Adrenal gland (tissue), 12 donors: ENCODE measurements around the gene NFILZ. TPM values are rescaled to one million over a fixed set of nuclear protein-coding genes. Genes with fewer than 3 reads are reported as not detected.
A peak's percentile ranks its signal among the peaks of the same experiment; 100 is the strongest.

Source experiments
- DNase-seq, 7 donors: peaks; one replicate each; pipeline ENCODE4 v3.0.0-alpha.2; 2019 to 2020
- H3K27ac ChIP-seq, 5 donors: fragments of 200-600 bp; sonication (generic) in 4 of 5; 1 replicate in 3 of 5; 2 replicates in 2 of 5; pipeline versions ENCODE4 v1.5.1 to v1.8.0; 2016 to 2020; ENCODE audit warnings: mild to moderate bottlenecking in 1 of 5
- H3K27me3 ChIP-seq: fragments of 200-600 bp; 2 replicates; pipeline ENCODE4 v1.8.0; 2021
- H3K36me3 ChIP-seq, 2 donors: fragments of 200-600 bp; replicated peaks in 1 of 2; 1 replicate in 1 of 2; 2 replicates in 1 of 2; pipeline versions ENCODE4 v1.5.1 to v1.8.0; 2018 to 2022
- H3K4me1 ChIP-seq, 2 donors: fragments of 200-600 bp; replicated peaks in 1 of 2; 1 replicate in 1 of 2; 2 replicates in 1 of 2; pipeline versions ENCODE4 v1.5.1 to v1.8.0; 2018 to 2021
- H3K4me3 ChIP-seq, 4 donors: fragments of 200-600 bp; sonication (generic) in 3 of 4; one replicate each; pipeline ENCODE4 v1.5.1; 2016 to 2018
- H3K9me3 ChIP-seq, 3 donors: fragments of 200-600 bp; sonication (generic) in 1 of 3; replicated peaks in 1 of 3; 1 replicate in 2 of 3; 2 replicates in 1 of 3; pipeline versions ENCODE4 v1.5.1 to v1.8.0; 2016 to 2021
- POLR2A ChIP-seq, 2 donors: fragments of 450-650 bp; IDR thresholded peaks; one replicate each; pipeline ENCODE4 v1.6.1; 2017; ENCODE audit warnings: antibody characterized with exemption in 2 of 2, mild to moderate bottlenecking in 2 of 2, moderate library complexity in 1 of 2
- whole genome bisulfite sequencing, 4 donors: extraction: QIAGEN DNeasy Blood & Tissue Kit in 2 of 4; methylation state at CpG; one replicate each; pipeline versions ENCODE4 v1.1.5 to v1.1.7; 2013 to 2017; 5-methylcytosine and 5-hydroxymethylcytosine counted together
- intact Hi-C, 2 donors: fragments of 100-400 bp; cut with DNase I; formaldehyde crosslinking; loops; one replicate each; pipeline versions ENCODE4 v1.14.1 to v1.15.0; 2022 to 2023
- polyA plus RNA-seq, 3 donors: library from polyadenylated mRNA; stranded (reverse); fragments of 200-250 nt in 2 of 3; fragments of 350-450 nt in 1 of 3; fragmentation: Illumina TruSeq in 1 of 3; extraction: RNeasy Lipid Tissue Mini Kit (QIAGEN cat#74804) in 1 of 3; gene quantifications; one replicate each; pipeline ENCODE4 v1.2.3, GENCODE V29; 2013 to 2014
- total RNA-seq, 9 donors: library from RNA; depleted of rRNA in 4 of 9; stranded (reverse); fragments of >200 nt in 4 of 9; fragments of 120-200 nt in 1 of 9; fragmentation: NEBNext Ultra II Directional in 1 of 9; extraction: Animal tissue kit (Norgen Biotek cat#: 25700) in 1 of 9; gene quantifications; one replicate each; pipeline versions ENCODE4 v1.1.0 to v1.2.4, GENCODE V29; 2013 to 2023
- TF ChIP-seq, protein P1 (sequence below), 6 experiments: fragments of 450-650 bp in 4 of 6; fragments of 200-600 bp in 2 of 6; sonication (generic) in 1 of 6; IDR thresholded peaks; 1 replicate in 5 of 6; 2 replicates in 1 of 6; pipeline versions ENCODE4 v1.5.1 to v1.8.0; 2016 to 2021; ENCODE audit warnings: antibody characterized with exemption in 6 of 6, mild to moderate bottlenecking in 2 of 6, moderate library complexity in 1 of 6
- donor health status: healthy with polysubstance abuse.
- donor health status: Bipolar disorder and iron deficiency.
- donor health status: DM: yes; HTN: yes; CAD: no.
- donor health status: DM: no; HTN: no; CAD: no.
- donor health status: DM: no; HTN: no; CAD: no.
- donor health status: DM: yes; HTN: yes; CAD: no.

The NFILZ gene
- total and polyA plus RNA-seq, 12 donors = not detected

DNA sequence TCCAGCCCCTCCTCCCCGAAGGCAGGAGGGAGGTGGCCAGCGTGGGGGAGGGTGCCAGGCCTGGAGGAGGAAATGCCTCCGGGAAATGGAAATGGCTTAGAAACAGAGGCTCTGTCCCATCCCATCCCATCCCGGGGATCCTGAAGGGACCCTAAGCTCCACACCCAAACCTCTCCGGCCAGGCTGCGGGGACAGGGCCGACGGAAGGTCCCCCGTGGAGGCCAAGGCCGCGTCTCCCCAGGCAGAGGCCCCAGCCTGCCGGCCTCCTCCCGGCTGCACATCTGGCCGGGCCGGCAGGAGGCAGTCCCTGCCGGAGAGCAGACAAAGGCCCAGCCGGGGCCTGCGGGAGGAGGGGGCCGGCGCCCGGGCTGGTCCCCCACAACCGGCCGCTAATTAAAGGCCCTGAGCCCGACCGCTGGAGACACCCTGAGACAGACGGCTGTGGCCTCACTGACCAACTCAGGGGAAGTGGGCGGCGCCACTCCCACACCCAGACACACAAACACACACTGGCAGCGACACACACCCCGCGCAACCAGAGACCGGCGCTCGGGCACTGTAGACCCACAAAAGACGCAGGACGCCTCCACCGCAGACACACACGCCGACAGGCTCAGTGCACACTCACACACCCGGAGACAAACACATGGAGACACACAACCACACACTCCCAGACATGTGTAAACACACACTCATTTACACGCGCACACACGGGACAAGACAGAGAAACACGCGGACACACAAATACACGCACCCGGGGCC is 21.0 kb upstream of the NFILZ start:
- intact Hi-C loops = no loop called here
- no peaks in the 10 kb centered on the region for H3K9me3 ChIP-seq
- DNase-seq = peak; percentile 64 to 78 (median 73)
- TF ChIP-seq, protein P1, sequence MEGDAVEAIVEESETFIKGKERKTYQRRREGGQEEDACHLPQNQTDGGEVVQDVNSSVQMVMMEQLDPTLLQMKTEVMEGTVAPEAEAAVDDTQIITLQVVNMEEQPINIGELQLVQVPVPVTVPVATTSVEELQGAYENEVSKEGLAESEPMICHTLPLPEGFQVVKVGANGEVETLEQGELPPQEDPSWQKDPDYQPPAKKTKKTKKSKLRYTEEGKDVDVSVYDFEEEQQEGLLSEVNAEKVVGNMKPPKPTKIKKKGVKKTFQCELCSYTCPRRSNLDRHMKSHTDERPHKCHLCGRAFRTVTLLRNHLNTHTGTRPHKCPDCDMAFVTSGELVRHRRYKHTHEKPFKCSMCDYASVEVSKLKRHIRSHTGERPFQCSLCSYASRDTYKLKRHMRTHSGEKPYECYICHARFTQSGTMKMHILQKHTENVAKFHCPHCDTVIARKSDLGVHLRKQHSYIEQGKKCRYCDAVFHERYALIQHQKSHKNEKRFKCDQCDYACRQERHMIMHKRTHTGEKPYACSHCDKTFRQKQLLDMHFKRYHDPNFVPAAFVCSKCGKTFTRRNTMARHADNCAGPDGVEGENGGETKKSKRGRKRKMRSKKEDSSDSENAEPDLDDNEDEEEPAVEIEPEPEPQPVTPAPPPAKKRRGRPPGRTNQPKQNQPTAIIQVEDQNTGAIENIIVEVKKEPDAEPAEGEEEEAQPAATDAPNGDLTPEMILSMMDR (IDR thresholded peaks at IDR 0.05) = peak in 4 of 6 experiments; percentile 8 to 45 (median 32)
- peak; percentile 31 to 72 for TF ChIP-seq POLR2A (IDR thresholded peaks at IDR 0.05)
- H3K36me3 ChIP-seq = peaks cover 0 to 5% of the 10 kb centered on the region in 2 donors
- peak overlapping the region; percentile 44 to 85 (median 77) for H3K27ac ChIP-seq
- no peaks in the 10 kb centered on the region for H3K27me3 ChIP-seq
- peaks cover 17 to 21% of the 10 kb centered on the region in 2 donors for H3K4me1 ChIP-seq
- peak overlapping the region; percentile 13 to 81 (median 55) for H3K4me3 ChIP-seq
- 3 to 18% (median 4%) methylated on average over 8 to 47 of the region's 47 CpGs for WGBS, 4 donors

DNA sequence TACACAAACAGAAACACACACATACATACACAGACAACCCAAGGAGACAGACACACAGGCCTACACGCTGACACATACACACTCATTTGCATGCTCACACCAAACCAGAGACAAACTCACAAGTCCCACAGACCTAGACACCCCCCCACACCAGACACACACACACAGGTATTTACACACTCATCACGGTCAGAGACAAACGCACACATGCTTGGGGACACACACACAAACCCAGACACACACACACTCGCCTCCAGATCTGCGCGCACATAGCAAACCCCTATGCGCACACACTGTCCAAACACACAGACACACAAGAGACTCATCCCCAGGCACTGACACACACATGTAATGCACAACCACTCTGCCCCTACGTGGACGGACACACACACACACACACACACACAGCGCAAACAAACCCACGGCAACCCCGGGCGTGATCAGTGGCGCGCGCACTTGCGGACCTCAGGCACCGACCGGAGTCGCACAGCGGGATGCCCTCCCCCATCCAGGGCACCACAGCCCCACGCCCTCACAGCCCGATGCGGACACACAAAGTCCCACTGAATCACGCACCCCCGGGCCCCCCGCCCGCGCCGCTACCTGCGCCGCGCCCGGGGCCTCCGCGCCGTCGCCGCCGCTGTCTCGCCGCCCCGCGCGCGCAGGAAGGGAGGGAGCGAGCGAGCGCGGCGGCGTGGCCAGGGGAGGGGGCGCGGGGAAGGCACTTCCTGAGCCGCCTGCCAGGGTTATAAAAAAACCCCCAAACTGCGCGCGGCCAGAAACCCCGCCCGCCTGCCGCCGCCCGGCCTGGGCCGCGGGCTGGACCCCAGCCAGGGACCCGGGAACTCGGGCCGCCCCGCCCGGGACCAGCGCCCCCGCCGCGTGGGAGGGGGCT is 20.1 kb upstream of the NFILZ start, which contains the start of gene ADAMTS10:
Gene ADAMTS10 (minus strand): TSS at position 675 of the 895 bp plus-strand sequence. CDS start 5,005 bp downstream, outside the sequence.
- H3K4me1 ChIP-seq = peaks cover 17 to 21% of the 10 kb centered on the region in 2 donors
- peak within 1 kb of the TSS; percentile 44 to 85 (median 77) for H3K27ac ChIP-seq
- H3K9me3 ChIP-seq = no peaks in the 10 kb centered on the region
- DNase-seq = peak; percentile 47 to 65 (median 60)
- 0 to 3% (median 1%) methylated on average over 5 to 74 of the region's 74 CpGs for WGBS, 4 donors
- intact Hi-C loops = no loop called here
- no peaks in the 10 kb centered on the region for H3K36me3 ChIP-seq
- H3K27me3 ChIP-seq = no peaks in the 10 kb centered on the region
- peak within 1 kb of the TSS; percentile 13 to 81 (median 55) for H3K4me3 ChIP-seq
- TF ChIP-seq POLR2A (IDR thresholded peaks at IDR 0.05) = peak in 1 of 2 donors; percentile 36
- TF ChIP-seq, protein P1 (IDR thresholded peaks at IDR 0.05) = no peak

GRCh38 chr19:8610936-8611300 is 19.5 kb upstream of the NFILZ start:
- peak overlapping the region in 3 of 5 donors; percentile 38 to 85 (median 77) for H3K27ac ChIP-seq
- H3K9me3 ChIP-seq = no peaks in the 10 kb centered on the region
- H3K36me3 ChIP-seq = no peaks in the 10 kb centered on the region
- peak overlapping the region in 2 of 4 donors; percentile 54 to 81 for H3K4me3 ChIP-seq
- H3K27me3 ChIP-seq = no peaks in the 10 kb centered on the region
- intact Hi-C loops = no loop called here
- TF ChIP-seq, protein P1 (IDR thresholded peaks at IDR 0.05) = no peak
- no peak for TF ChIP-seq POLR2A (IDR thresholded peaks at IDR 0.05)
- WGBS, 4 donors = 3 to 4% methylated on average over 9 of the region's 9 CpGs; no CpG with 5 or more reads in 2 of the 4 donors
- DNase-seq = no peak
- peaks cover 17 to 21% of the 10 kb centered on the region in 2 donors for H3K4me1 ChIP-seq

GRCh38 chr19:8611391-8611876 is 19.0 kb upstream of the NFILZ start:
- peaks cover 17 to 21% of the 10 kb centered on the region in 2 donors for H3K4me1 ChIP-seq
- no peak overlapping the region for H3K4me3 ChIP-seq
- peak overlapping the region in 3 of 5 donors; percentile 4 to 72 (median 52) for H3K27ac ChIP-seq
- H3K9me3 ChIP-seq = no peaks in the 10 kb centered on the region
- 26 to 48% (median 33%) methylated on average over 6 to 18 of the region's 18 CpGs for WGBS, 4 donors
- H3K27me3 ChIP-seq = no peaks in the 10 kb centered on the region
- intact Hi-C loops = no loop called here
- no peaks in the 10 kb centered on the region for H3K36me3 ChIP-seq
- TF ChIP-seq POLR2A (IDR thresholded peaks at IDR 0.05) = no peak
- TF ChIP-seq, protein P1 (IDR thresholded peaks at IDR 0.05) = no peak
- peak in 5 of 7 donors; percentile 45 to 69 (median 52) for DNase-seq
